Lower lobe of right lung (tissue), 2 donors: ENCODE results near the gene TNIK. TPM values are rescaled to one million over a fixed set of nuclear protein-coding genes. Genes with fewer than 3 reads are reported as not detected.

Experiments
- ATAC-seq, 2 donors: fragments of 200-7000 bp; cut with Tn5 transposase; one replicate each; pipeline ENCODE4 v1.9.1; 2020 to 2022; ENCODE audit warnings: mild to moderate bottlenecking in 2 of 2, moderate library complexity in 2 of 2
- DNase-seq: peaks from one replicate; pipeline ENCODE4 v3.0.0-alpha.2; 2020
- H3K27ac ChIP-seq: fragments of 200-600 bp; one replicate; pipeline ENCODE4 v1.8.0; 2022
- H3K27me3 ChIP-seq: fragments of 200-600 bp; one replicate; pipeline ENCODE4 v1.8.0; 2022; ENCODE audit warnings: low read depth
- H3K36me3 ChIP-seq: fragments of 200-600 bp; one replicate; pipeline ENCODE4 v1.8.0; 2022; ENCODE audit warnings: mild to moderate bottlenecking
- H3K4me1 ChIP-seq: fragments of 200-600 bp; one replicate; pipeline ENCODE4 v1.8.0; 2022
- H3K4me3 ChIP-seq: fragments of 200-600 bp; one replicate; pipeline ENCODE4 v1.8.0; 2022; ENCODE audit warnings: mild to moderate bottlenecking
- H3K9me3 ChIP-seq: fragments of 200-600 bp; one replicate; pipeline ENCODE4 v1.8.0; 2022
- CTCF ChIP-seq: fragments of 200-600 bp; IDR thresholded peaks from one replicate; pipeline ENCODE4 v1.8.0; 2022; ENCODE audit warnings: antibody characterized with exemption, mild to moderate bottlenecking
- intact Hi-C: fragments of 100-400 bp; cut with DNase I; formaldehyde crosslinking; loops from one replicate; pipeline ENCODE4 v1.11.0; 2022
- total RNA-seq: library from RNA; stranded (reverse); fragmentation: NEBNext Ultra II Directional; extraction: Animal tissue kit (Norgen Biotek cat#: 25700); gene quantifications from one replicate; pipeline ENCODE4 v1.2.1, GENCODE V29; 2021
- donor health status: DM: no; HTN: yes; CAD: no; lungs with severe emphysema.

The TNIK gene
- total RNA-seq, 1 donor from 2014 or later: 29.3 TPM

GRCh38 chr3:171044384-171044783 is 415.8 kb downstream of the TNIK start:
- intact Hi-C loops: no loop called here
- no peak for TF ChIP-seq CTCF
- no peak overlapping the region for H3K4me3 ChIP-seq
- H3K27me3 ChIP-seq: no peaks in the 10 kb centered on the region
- H3K9me3 ChIP-seq: no peaks in the 10 kb centered on the region
- no peak overlapping the region for H3K27ac ChIP-seq
- peaks cover 4% of the 10 kb centered on the region for H3K4me1 ChIP-seq
- no peak for DNase-seq
- no peak for ATAC-seq
- no peaks in the 10 kb centered on the region for H3K36me3 ChIP-seq

GRCh38 chr3:171039674-171040073 is 420.5 kb downstream of the TNIK start:
- Histone ChIP-seq H3K4me3 (no peak overlapping the region), H3K36me3 (no peaks in the 10 kb centered on the region), H3K27me3 (no peaks in the 10 kb centered on the region), H3K27ac (no peak overlapping the region), H3K9me3 (no peaks in the 10 kb centered on the region), H3K4me1 (no peaks in the 10 kb centered on the region)
- intact Hi-C loops: no loop called here
- DNase-seq: no peak
- TF ChIP-seq CTCF: no peak
- no peak for ATAC-seq

GRCh38 chr3:171038342-171038741 is 421.9 kb downstream of the TNIK start:
- Histone ChIP-seq H3K4me3 (no peak overlapping the region), H3K9me3 (no peaks in the 10 kb centered on the region), H3K27me3 (no peaks in the 10 kb centered on the region), H3K27ac (no peak overlapping the region), H3K4me1 (no peaks in the 10 kb centered on the region), H3K36me3 (no peaks in the 10 kb centered on the region)
- intact Hi-C loops: no loop called here
- DNase-seq: no peak
- ATAC-seq: no peak
- TF ChIP-seq CTCF: no peak

GRCh38 chr3:171028779-171029232 is 431.4 kb downstream of the TNIK start:
- Histone ChIP-seq H3K4me1 (peaks cover 7% of the 10 kb centered on the region), H3K27ac (no peak overlapping the region), H3K36me3 (no peaks in the 10 kb centered on the region), H3K9me3 (no peaks in the 10 kb centered on the region), H3K27me3 (peaks cover 13% of the 10 kb centered on the region), H3K4me3 (peak overlapping the region; percentile 27)
- TF ChIP-seq CTCF: no peak
- DNase-seq (no peak), ATAC-seq (peak in 1 of 2 donors; percentile 9)
- intact Hi-C loops: no loop called here

- H3K4me1 ChIP-seq: peaks cover 7% of the 10 kb centered on the region
- no peak for TF ChIP-seq CTCF
- ATAC-seq (peak; percentile 69 to 80), DNase-seq (peak; percentile 53)
- no peaks in the 10 kb centered on the region for H3K9me3 ChIP-seq
- H3K4me3 ChIP-seq: peak overlapping the region; percentile 27
- no peak overlapping the region for H3K27ac ChIP-seq
- H3K27me3 ChIP-seq: peaks cover 13% of the 10 kb centered on the region
- no peaks in the 10 kb centered on the region for H3K36me3 ChIP-seq
- intact Hi-C loops: no loop called here
Measured at GRCh38 chr3:171028025-171028778, 432.0 kb downstream of the TNIK start.
